ENCODE measurements around the gene PDE4D. TPM values are rescaled to one million over a fixed set of nuclear protein-coding genes. Genes with fewer than 3 reads are reported as not detected.
A peak's percentile ranks its signal among the peaks of the same experiment; 100 is the strongest.

PDE4D gene
- total and polyA plus RNA-seq, 2 of the 4 experiments (the other 2 are of a cell fraction): 1.4 to 7.9 TPM

DNA sequence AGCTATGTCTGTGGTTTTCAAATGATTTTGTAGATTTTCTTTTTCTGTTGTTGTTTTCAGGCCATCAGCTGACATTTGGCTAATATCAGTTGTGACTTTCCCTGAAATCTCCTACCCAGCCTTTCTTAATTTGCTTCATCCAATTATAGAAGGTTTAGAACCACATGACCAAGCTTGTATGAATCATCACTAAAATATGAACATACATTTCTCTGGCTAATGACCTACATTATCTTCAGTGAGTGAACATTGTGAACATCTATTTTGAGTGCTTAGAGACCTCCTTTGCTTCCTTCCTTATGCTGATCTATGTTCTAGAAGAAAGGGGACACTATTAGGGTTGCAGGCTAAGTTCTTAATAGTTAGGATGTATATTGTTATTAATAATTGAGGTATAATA, 778.2 kb downstream of the PDE4D start:
- no peak overlapping the region for H3K23ac ChIP-seq (ENCODE audit: low read depth, low read length)
- H3K4me2 ChIP-seq (ENCODE audit: low read depth, low read length): no peak overlapping the region
- peak overlapping the region; percentile 75; the same call in 1 of the 2 replicates for H3K18ac ChIP-seq (ENCODE audit: low read depth, low read length)

More for the DNA sequence above, 778.2 kb downstream of the PDE4D start:
- Histone ChIP-seq H2BK5ac (ENCODE audit: low read depth, low read length, poor library complexity, severe bottlenecking) (peak overlapping the region; percentile 83), H4K91ac (ENCODE audit: insufficient read depth, low read depth, low read length) (no peak overlapping the region), H4K5ac (ENCODE audit: low read depth, low read length) (0 out of 2 replicates have a peak overlapping the region, but pooled peaks have one; percentile 76), H2BK15ac (ENCODE audit: low read depth, low read length) (0 out of 3 replicates have a peak overlapping the region, but pooled peaks have one; percentile 15), H2AK5ac (ENCODE audit: low read depth, low read length) (no peak overlapping the region), H3K9ac (ENCODE audit: low read depth, low read length) (no peak overlapping the region), H3K56ac (ENCODE audit: extremely low read depth, insufficient read depth, low read length) (no peak overlapping the region), H3K4me3 (ENCODE audit: insufficient read depth, low read depth, low read length) (no peak overlapping the region), H2BK20ac (ENCODE audit: low read depth, low read length) (no peak overlapping the region), H3K4me1 (ENCODE audit: control insufficient read depth, insufficient read depth, low read length) (peaks cover 2% of the 10 kb centered on the region; the same call in 1 of the 2 replicates), H3K36me3 (ENCODE audit: control insufficient read depth, insufficient read depth, low read length) (no peaks in the 10 kb centered on the region), H3K4ac (ENCODE audit: low read depth, low read length) (no peak overlapping the region), H3K79me1 (ENCODE audit: low read depth in 1 of 2, low read length in 2 of 2) (no peaks in the 10 kb centered on the region), H3K9me1 (ENCODE audit: insufficient read depth, low read length) (no peaks in the 10 kb centered on the region), H3K27me3 (ENCODE audit: control insufficient read depth, insufficient read depth, low read length) (no peaks in the 10 kb centered on the region), H3K27ac (ENCODE audit: insufficient read depth, low read length) (no peak overlapping the region), H4K8ac (ENCODE audit: low read depth in 2 of 2, low read length in 2 of 2) (0 out of 4 replicates have a peak overlapping the region, but pooled peaks of 1 of the 2 experiments have one; percentile 8), H2AFZ (replicated peaks; ENCODE audit: low read length, poor library complexity) (no peak overlapping the region), H2AK9ac (replicated peaks; ENCODE audit: low read depth, low read length, poor library complexity) (no peak overlapping the region), H3K14ac (replicated peaks; ENCODE audit: low read depth, low read length) (no peak overlapping the region), H2BK120ac (ENCODE audit: low read depth, low read length) (no peak overlapping the region; the same call in 1 of the 2 replicates), H3K9me3 (ENCODE audit: control insufficient read depth, insufficient read depth, low read length) (no peaks in the 10 kb centered on the region), H4K20me1 (ENCODE audit: insufficient read depth, low read length) (no peaks in the 10 kb centered on the region)
- TF ChIP-seq SMC3 (IDR thresholded peaks at IDR 0.05; ENCODE audit: low read depth, low read length): no peak
- no peak for TF ChIP-seq RCOR1 (IDR thresholded peaks at IDR 0.05; ENCODE audit: insufficient replicate concordance, low read length)
- TF ChIP-seq, protein P1, sequence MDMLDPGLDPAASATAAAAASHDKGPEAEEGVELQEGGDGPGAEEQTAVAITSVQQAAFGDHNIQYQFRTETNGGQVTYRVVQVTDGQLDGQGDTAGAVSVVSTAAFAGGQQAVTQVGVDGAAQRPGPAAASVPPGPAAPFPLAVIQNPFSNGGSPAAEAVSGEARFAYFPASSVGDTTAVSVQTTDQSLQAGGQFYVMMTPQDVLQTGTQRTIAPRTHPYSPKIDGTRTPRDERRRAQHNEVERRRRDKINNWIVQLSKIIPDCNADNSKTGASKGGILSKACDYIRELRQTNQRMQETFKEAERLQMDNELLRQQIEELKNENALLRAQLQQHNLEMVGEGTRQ (IDR thresholded peaks at IDR 0.05; ENCODE audit: low read depth, low read length): peak; percentile 49; the same call in 1 of the 2 replicates
- TF ChIP-seq RFX5 (IDR thresholded peaks at IDR 0.05; ENCODE audit: low read depth, low read length): no peak
- no peak for TF ChIP-seq FOS (IDR thresholded peaks at IDR 0.05; ENCODE audit: low read depth, low read length)
- TF ChIP-seq BHLHE40 (IDR thresholded peaks at IDR 0.05; ENCODE audit: low read depth, low read length): no peak
- TF ChIP-seq MXI1 (IDR thresholded peaks at IDR 0.05; ENCODE audit: borderline replicate concordance, low read depth, low read length): no peak
- no TSS peak for BruUV-seq (replicated peaks)
- DNase-seq (peak; percentile 59), ATAC-seq (ENCODE audit: low read depth) (peak; percentile 51)
- ChIA-PET CTCF (no interaction called here), POLR2A (ENCODE audit: unreplicated experiment) (no interaction called here)
- in situ Hi-C loops (cut with MboI; ENCODE audit: low sequenced_read_pairs): no loop called here
- intact Hi-C loops (cut with micrococcal nuclease): no loop called here
- dilution Hi-C loops (cut with HindIII; ENCODE audit: low sequenced_read_pairs, unreplicated experiment): no loop called here

Measured in IMR-90 (cell line).